ENCODE data around the gene TIMP2.

DNA sequence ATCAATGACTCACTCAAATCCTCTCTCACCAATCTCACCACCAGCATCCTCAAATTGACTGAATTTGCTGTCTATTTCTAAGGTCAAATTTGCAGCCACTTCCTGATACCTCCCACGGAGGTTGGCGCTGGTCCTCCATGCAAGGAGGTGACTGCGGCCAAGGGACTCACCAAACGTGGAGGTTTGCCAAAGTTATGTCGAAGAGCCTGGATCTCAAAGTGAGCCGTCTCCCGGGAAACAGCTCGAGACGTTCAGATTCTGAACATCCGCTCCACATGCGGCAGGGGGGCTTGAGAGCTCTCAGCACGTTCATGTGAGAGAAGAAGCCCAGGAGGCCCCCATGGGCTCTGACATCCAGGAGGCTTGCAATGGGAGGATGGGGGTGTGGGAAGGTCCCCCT lies 31.9 kb upstream of the TIMP2 start:
- TF ChIP-seq, protein P1, sequence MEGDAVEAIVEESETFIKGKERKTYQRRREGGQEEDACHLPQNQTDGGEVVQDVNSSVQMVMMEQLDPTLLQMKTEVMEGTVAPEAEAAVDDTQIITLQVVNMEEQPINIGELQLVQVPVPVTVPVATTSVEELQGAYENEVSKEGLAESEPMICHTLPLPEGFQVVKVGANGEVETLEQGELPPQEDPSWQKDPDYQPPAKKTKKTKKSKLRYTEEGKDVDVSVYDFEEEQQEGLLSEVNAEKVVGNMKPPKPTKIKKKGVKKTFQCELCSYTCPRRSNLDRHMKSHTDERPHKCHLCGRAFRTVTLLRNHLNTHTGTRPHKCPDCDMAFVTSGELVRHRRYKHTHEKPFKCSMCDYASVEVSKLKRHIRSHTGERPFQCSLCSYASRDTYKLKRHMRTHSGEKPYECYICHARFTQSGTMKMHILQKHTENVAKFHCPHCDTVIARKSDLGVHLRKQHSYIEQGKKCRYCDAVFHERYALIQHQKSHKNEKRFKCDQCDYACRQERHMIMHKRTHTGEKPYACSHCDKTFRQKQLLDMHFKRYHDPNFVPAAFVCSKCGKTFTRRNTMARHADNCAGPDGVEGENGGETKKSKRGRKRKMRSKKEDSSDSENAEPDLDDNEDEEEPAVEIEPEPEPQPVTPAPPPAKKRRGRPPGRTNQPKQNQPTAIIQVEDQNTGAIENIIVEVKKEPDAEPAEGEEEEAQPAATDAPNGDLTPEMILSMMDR (conservative IDR thresholded peaks at IDR 0.05): no peak
- TF ChIP-seq ZFX (IDR thresholded peaks at IDR 0.05): no peak

Measured in C4-2B (cell line).